GM18870 (cell line): ENCODE data around the gene HAP1.

ENCODE experiments used
- ATAC-seq: cut with Tn5 transposase; IDR thresholded peaks from one replicate; pipeline ENCODE4 v1.9.1; 2021; ENCODE audit warnings: moderate library complexity; ENCODE audit not compliant: unreplicated experiment

The HAP1 gene

GRCh38 chr17:41763327-41763726 is 28.9 kb upstream of the HAP1 start:
- ATAC-seq, result no peak

GRCh38 chr17:41762841-41763240 is 28.4 kb upstream of the HAP1 start:
- ATAC-seq, result no peak

GRCh38 chr17:41762391-41762790 is 27.9 kb upstream of the HAP1 start:
- ATAC-seq, result no peak

DNA sequence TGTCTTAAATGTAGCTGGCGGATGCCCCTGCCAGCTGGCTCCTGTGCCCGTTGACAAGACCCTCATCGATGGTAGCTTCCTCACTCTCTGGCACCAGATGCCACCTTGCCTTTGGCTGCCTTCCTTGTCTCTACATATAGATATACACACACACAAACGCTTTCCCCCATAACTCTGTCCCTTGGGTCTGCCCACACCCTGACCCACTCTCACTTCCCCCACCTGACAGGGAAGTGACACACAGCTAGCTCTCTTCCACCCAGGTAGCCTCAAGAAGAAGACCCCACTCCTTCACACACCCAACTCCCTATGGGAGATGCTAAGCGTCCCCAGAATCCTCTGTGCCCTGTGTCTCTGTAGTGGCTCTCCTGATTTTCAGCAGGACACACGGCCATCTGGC is 26.4 kb upstream of the HAP1 start:
- ATAC-seq, result no peak

DNA sequence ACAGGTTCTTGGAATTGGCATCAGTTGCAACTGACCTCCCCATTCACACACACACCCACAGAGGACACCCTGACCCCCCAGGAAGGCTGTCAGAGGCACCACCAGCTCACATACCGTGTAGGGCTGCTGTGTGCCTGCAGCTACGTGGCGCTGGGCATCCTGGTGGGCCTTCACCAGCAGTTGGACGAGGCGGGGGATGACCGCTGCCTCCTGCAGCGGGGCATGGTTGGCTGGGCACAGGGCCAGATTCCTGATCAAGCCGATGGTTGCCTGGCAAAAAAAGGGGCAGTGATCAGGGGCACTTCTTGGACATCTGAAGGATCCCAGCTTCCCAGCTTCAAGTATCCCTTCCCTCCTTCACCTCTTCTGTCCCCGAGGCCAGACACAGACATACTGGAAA is 24.2 kb upstream of the HAP1 start:
- no peak for ATAC-seq

DNA sequence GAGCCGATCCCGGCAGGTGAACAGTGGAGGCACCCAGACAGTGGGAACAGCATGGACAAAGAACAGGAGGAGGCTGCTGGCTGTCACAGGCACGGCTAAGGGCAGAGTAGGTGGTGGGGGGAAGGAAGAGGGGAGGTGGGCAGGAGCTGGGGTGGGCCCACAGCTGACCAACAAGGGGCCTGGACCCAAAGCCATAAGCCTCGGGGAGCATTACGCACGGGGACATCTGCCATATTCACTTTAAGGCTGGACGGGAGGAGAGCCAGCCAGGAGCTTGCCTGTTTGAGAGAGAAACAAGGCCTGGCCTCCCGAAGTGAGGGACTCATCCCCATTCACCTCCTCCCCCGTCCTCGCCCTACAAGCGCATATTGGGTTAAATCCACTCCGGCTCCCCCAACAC is 19.6 kb upstream of the HAP1 start:
- no peak for ATAC-seq

GRCh38 chr17:41751288-41751687 is 16.8 kb upstream of the HAP1 start:
- no peak for ATAC-seq

- no peak for ATAC-seq
Observed at GRCh38 chr17:41750862-41751261, 16.4 kb upstream of the HAP1 start.

DNA sequence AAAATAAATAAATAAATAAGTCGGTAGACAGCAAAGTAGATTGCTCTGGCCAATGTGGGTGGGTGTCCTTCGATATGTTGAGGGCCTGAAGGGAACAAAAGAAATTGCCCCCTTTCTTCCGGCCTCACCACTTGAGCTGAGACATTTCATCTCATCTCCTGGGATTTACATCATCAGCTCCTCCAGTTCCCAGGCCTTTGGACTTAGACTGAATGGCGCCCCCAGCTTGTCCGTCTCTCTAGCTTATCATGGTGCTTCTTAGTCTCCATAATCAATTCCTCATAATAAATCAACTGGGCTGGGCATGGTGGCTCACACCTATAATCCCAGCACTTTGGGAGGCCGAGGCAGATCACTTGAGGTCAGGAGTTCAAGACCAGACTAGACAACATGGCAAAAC is 13.8 kb upstream of the HAP1 start:
- no peak for ATAC-seq

DNA sequence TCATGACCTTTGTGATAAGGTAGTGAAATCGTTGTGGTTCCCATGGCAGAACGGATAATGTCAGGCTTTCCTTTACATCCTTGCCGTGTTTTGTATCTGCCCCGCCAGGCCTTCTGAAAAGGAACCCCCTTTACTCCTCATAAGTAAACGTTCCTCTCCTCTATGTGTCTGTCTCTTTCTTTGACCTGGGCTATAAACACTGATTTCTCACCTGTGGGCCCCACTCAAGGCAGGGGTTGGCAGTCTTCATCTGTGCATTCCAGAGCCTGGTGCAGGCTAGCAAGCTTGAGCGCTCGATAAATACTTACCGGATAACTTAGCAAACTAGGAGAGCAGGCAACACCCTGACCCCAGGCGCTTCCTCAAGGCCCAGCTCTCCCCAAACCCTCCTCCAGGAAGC is 7.3 kb upstream of the HAP1 start:
- ATAC-seq, result no peak

DNA sequence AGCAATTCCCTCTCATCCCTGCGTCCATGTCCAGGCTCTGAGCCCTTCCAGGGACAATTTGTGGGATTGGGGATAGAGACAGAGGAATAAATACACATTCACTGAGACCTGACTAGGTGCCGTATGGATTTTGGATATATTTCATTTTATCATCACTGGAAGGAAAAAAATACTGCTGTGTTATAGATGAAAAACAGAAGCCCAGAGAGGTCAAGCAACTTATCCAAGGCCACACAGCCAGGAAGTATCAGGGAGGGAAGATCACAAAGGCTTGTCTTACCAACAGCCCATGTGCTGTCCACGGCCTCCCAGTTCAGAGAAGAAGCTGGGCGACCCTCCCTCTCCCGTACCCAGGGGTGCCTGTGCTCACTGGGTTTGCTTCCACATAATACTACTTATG is 6.1 kb upstream of the HAP1 start:
- no peak for ATAC-seq

DNA sequence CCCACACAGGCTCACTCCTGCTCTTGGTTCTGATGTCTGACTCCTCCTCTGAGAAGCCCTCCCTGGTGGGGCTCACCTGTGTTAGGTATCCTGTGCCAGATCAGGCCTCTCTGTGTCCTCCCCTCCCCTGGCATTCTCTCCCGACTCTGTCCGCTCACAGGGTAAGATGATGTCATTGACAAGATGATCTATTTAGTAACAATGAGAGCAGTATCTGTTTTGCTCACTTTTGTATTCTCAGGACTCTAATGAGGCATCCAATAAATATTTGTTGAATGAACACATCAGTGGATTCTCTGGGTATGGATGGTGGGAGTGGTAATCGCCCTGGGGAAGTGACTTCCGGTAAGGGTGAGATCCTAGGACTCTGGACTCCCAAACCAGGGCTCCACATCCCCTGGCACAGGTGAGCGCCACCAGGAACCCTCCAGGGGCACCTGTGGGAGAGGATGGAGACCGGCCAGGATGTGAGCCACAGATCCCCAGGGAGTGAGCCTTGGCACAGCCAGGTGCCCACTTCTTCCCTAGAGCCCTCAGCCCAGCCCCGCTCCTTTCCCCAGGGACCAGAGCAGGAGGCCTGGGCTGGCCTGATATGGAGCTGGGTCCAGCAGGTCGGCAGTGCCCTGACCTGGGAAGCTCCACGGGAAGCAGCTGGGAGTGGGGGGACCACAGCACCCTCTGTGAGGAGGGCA is 5.4 kb upstream of the HAP1 start:
- no peak for ATAC-seq

- no peak for ATAC-seq
Observed at GRCh38 chr17:41738801-41739112, 4.3 kb upstream of the HAP1 start.

DNA sequence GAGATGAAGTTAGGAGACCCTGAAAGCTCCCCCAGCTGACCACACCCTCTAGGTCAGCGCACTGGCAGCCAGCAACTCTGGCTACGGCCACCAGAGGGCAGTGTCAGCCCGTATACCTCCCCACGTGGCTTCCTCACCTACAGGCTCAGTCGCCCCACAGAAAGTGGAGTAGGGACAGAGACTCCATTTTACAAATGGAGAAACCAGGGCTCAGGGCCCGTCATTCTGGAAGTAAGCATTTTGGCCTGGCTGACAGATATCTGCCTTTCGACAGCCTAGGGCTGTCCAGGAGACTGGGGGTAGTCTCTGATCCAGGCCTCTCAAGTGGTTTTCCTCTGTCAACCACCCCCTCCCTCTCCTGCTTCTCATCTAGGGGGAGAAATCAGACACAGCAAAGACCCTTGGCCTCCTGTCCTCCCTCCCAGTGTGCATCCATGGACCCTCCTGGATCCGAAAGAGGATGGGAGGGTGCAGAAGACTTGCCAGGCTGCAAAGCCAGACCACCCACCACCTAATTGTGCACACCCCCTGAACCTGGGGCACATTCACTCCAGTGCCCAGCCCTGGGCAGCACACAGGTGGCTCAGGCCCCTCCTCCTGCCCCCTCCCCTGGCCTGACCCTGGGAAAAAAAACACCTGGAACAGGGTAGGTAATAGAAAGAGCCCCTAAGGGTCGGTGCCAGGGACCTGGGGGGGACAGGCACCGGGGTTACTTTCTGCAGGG is 3.8 kb upstream of the HAP1 start:
- no peak for ATAC-seq

- ATAC-seq, result no peak
Observed at GRCh38 chr17:41737680-41738023, 3.2 kb upstream of the HAP1 start.

DNA sequence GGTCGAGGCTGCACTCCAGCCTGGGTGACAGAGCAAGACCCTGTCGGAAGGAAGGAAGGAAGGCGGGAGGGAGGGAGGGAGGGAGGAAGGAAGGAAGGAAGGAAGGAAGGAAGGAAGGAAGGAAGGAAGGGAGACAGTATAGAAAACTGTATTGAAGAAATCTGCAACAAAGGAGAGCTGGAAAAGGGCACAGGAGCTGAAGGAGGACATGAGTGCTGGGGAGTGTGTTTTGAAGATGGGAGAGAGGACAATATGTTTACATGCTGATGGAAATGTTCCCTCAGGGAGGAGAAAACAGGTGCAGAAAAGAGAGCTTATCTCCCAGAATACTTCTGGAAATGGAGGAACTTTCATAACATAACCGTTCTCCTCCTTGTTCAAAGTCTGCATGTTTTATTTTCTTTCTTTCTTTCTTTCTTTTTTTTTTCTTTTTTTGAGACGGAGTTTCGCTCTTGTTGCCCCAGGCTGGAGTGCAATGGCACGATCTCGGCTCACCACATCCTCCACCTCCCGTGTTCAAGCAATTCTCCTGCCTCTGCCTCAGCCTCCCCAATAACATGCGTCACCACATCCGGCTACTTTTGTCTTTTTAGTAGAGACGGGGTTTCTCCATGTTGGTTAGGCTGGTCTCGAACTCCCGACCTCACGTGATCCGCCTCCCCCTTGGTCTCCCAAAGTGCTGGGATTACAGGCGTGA is 2.7 kb upstream of the HAP1 start:
- ATAC-seq, result no peak

DNA sequence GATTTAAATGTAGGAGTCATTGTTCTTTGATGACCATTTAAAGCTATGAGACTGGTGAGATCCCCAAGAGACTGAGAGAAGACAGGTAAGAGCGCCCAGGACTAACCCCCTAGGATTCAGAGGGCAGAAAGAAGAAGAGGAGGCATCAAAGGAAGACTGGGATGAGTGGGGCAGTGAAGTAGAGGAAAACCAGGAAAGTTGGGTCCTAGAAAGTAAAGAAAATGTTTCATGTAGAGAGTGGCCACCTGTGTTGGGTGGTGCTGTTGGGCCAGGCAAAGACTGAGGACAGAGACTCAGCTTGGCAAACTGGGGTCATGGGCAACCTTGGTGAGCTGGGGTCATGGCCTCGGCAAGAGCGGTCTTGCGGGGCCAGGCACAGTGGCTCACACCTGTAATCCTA is 1.3 kb upstream of the HAP1 start:
- no peak for ATAC-seq

- no peak for ATAC-seq
Observed at GRCh38 chr17:41734949-41735313, 488 bp upstream of the HAP1 start.

GRCh38 chr17:41733348-41734138 is 900 bp downstream of the HAP1 start:
- no peak for ATAC-seq

DNA sequence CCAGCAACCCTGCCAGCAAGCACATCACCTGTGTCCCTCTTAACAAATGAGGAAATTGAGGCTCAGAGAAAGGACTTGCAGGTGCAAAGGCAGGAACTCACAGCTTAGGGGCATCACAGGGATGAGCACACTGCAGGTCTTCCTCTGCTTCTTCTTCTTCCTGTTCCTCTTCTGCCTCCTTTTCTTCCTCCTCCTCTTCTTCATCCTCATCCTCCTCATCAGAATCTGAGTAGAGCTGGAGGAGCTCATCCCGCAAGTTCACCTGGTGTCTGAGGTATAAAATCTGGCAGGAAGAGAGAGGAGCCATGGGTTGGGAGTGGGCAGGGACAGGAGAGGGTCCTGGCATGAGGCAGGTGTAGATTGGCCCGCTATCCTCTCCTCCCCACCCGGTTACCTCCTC is 2.6 kb downstream of the HAP1 start:
- no peak for ATAC-seq

GRCh38 chr17:41730479-41730878 is 4.0 kb downstream of the HAP1 start:
- ATAC-seq, result no peak

DNA sequence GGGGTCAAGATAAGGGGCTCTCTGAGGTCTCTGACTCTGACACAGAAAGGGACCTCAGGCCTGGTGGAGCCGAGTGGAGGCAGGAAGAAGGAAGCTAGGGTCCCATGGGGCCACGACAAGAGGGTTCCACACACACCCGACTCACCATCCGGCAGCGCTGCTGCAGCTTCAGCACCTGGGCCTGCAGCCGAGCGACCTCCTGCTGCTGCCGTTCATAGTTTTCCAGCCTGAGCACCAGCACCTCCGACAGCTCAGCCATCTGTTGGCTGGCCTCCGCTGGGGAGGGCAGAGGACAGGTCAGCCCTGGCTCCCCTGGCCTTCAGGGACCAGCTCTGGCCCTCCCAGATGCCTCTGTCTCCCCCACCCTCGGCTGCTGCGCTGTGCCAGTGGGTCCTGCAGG is 6.4 kb downstream of the HAP1 start:
- no peak for ATAC-seq
